Fibroblast of villous mesenchyme (primary cell): ENCODE measurements around the gene MCTP1. TPM values are rescaled to one million over a fixed set of nuclear protein-coding genes. Genes with fewer than 3 reads are reported as not detected.

ENCODE experiments used
- DNase-seq: peaks from one replicate; pipeline ENCODE4 v3.0.0-alpha.2; 2010; ENCODE audit warnings: low read depth
- H3K4me3 ChIP-seq: 2 replicates; pipeline ENCODE4 v1.5.1; 2011; ENCODE audit warnings: low read depth, mild to moderate bottlenecking, low read length
- CTCF ChIP-seq: IDR thresholded peaks from 2 replicates; pipeline ENCODE4 v1.5.1; 2012; ENCODE audit warnings: low read depth, mild to moderate bottlenecking, low read length; ENCODE audit not compliant: insufficient read depth
- total RNA-seq: library from RNA; depleted of rRNA; stranded (reverse); fragments of >200 nt; gene quantifications from 2 replicates; pipeline ENCODE4 v1.2.3, GENCODE V29; 2012

MCTP1 gene
- total RNA-seq, 1 donor: 14.7 TPM

DNA sequence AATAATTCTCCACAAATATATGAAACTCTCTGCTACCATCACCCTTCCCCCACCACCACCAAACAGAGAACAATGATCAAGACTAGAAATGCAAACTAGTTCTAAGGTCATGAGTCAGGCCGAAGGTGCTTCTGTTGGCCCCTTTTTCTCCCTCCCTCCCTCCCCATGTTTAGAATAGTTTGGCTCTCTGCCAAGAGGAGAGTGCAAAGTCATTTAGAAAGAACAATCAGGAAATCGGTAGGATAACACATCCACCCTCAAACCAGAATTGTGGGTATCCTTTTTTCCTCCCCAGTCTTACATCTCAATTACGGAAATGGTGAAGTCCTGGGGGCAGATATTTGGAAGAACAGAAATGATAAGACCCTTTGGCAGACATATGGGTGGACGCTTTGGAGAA lies 496.4 kb downstream of the MCTP1 start:
- H3K4me3 ChIP-seq: no peak overlapping the region
- no peak for TF ChIP-seq CTCF
- no peak for DNase-seq

DNA sequence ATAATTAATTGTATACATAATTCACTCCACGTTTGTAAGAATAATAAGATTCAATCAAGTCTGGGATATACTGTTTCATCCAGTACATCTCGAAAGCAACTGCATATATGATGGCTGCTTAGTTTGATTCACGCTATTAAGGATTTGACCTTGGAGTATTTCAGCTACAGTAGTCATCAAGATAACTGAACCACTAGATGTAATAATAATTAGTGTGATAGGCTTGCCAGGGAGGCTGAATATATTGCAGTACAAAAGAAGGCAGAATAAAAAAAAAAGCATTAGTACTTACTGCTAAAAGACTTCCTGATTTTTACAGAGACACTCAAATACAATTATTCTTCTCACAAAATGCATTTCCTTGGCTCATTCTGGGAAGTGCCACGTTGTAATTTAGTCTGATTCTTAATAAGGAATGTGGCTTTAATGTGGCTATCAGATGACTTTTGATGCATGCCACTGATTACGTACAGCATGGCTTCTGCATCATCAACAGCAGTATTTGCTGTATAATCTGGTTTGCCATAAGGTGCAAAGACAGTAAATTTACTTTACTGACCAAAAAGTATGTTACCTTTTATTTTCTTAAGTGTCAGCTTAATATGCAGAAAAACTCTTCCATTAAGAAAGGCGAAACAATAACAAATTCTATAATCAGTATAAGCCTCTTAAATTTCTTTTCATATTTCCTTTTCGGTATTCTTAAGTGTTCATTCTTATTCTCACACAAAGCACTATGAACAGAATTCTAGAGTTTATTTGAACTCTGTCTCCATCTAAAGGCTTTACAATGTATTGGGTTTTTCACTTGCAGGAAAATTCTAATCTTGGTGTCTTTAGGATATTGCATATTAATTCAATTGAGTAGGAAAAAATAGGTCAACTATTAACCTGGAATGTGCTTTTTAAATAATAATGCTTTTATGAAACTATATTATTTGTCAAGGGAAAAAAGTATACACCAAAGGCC lies 500.1 kb downstream of the MCTP1 start:
- DNase-seq: no peak
- H3K4me3 ChIP-seq: no peak overlapping the region

GRCh38 chr5:94782383-94782782 lies 502.5 kb downstream of the MCTP1 start:
- H3K4me3 ChIP-seq: no peak overlapping the region
- no peak for DNase-seq
- no peak for TF ChIP-seq CTCF

More for the DNA sequence above, 500.1 kb downstream of the MCTP1 start:
- TF ChIP-seq CTCF: no peak

DNA sequence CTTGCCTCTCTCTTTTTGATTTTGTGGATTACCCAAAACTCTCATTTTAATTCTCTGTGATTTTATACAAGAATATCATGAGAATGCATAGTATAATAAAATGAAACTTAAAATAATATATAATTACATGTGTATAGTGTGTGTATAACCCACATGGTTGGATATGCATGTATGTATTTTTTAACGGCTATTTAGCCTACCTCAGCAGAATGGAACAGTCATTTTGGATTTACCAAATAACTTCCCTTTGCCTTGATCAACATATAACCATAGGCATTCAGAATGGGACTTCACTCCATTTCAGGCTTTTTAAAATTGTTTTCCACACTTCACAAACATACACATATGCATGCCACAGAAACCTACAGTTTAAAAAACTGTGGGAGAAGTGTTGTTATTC lies 505.2 kb downstream of the MCTP1 start:
- DNase-seq: no peak
- H3K4me3 ChIP-seq: no peak overlapping the region
- TF ChIP-seq CTCF: no peak

DNA sequence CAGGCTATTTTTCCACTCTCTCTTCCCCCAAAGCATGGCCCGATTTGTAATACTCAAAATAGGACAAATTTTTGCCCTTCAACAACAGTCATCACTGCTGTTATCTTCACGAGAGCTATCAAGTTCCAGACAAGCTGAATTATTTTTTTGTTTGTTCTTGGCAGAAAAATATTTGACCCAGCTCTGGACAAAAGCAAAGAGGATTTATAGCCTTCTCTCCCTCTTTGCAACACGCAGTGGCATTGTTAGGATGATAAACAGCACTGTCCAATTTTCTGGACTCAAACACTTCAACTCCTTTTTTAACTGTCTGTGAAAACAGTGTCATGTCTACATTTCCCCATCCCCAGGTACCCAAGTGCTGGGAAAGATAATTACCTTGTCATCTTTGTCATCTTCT lies 506.2 kb downstream of the MCTP1 start:
- H3K4me3 ChIP-seq: no peak overlapping the region
- TF ChIP-seq CTCF: no peak
- no peak for DNase-seq

DNA sequence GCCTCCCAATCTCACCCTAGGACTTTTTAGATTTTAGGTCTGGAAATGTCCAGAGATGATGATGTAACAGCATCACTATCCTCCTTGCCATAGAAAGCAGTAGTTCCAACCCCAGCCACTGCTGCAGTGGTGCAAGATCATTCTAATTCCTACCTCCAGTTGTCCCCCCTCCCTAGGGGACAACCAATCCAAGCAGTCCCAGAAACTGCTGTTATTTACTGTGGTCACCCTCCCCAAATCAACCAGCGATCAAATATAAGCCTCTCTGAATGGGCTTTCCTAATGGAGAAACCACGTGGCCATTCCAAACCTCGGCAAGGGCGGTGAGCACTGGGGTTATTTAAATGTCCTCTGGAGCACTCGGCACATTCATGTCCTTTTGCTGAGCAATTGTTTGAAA lies 506.6 kb downstream of the MCTP1 start:
- no peak overlapping the region for H3K4me3 ChIP-seq
- no peak for TF ChIP-seq CTCF
- no peak for DNase-seq
